IMR-90 (cell line): ENCODE data around the gene NIPAL1. TPM values are rescaled to one million over a fixed set of nuclear protein-coding genes. Genes with fewer than 3 reads are reported as not detected.

Experiments used
- ATAC-seq: fragments of 200-7000 bp; cut with Tn5 transposase; 2 replicates; pipeline ENCODE4 v1.9.1; 2020; ENCODE audit warnings: low read depth, mild to moderate bottlenecking, moderate library complexity
- BruUV-seq: library from RNA; stranded (reverse); fragments of 400-500 nt; replicated peaks from 2 replicates; lab custom pipeline; 2021; lab: Mats Ljungman, UMichigan
- CTCF ChIA-PET: fragments of 300-600 bp; formaldehyde crosslinking; extraction: SDS; loops from one replicate; lab custom pipeline; 2021; ENCODE audit warnings: antibody characterized with exemption; lab: Yijun Ruan, JAX
- POLR2A ChIA-PET: fragments of 300-600 bp; sonication (Branson Sonifier 250); formaldehyde crosslinking; loops from one replicate; lab custom pipeline; 2022; ENCODE audit warnings: antibody characterized with exemption; ENCODE audit not compliant: unreplicated experiment; lab: Charles Lee
- DNase-seq: peaks from one replicate; pipeline ENCODE4 v3.0.0; 2013
- H2AFZ ChIP-seq: replicated peaks from 2 replicates; pipeline ENCODE3; 2013; ENCODE audit warnings: low read length, mild to moderate bottlenecking; ENCODE audit not compliant: poor library complexity
- H2AK5ac ChIP-seq: 2 replicates; pipeline ENCODE4 v1.6.1; 2013; ENCODE audit warnings: low read depth, low read length, inconsistent platforms
- H2AK9ac ChIP-seq: replicated peaks from 2 replicates; pipeline ENCODE3; 2013; ENCODE audit warnings: mild to moderate bottlenecking, low read depth, low read length, moderate library complexity; ENCODE audit not compliant: poor library complexity
- H2BK120ac ChIP-seq: 2 replicates; pipeline ENCODE4 v1.6.1; 2013; ENCODE audit warnings: low read depth, low read length, inconsistent platforms
- H2BK15ac ChIP-seq: 3 replicates; pipeline ENCODE4 v1.6.1; 2013; ENCODE audit warnings: low read depth, low read length, inconsistent platforms
- H2BK20ac ChIP-seq: 2 replicates; pipeline ENCODE4 v1.6.1; 2013; ENCODE audit warnings: low read depth, mild to moderate bottlenecking, inconsistent platforms, low read length, moderate library complexity
- H2BK5ac ChIP-seq: 2 replicates; pipeline ENCODE4 v1.6.1; 2013; ENCODE audit warnings: mild to moderate bottlenecking, low read depth, low read length, inconsistent platforms; ENCODE audit not compliant: poor library complexity, severe bottlenecking
- H3K14ac ChIP-seq: replicated peaks from 2 replicates; pipeline ENCODE4 v1.6.1; 2013; ENCODE audit warnings: low read depth, low read length, inconsistent platforms
- H3K18ac ChIP-seq: 2 replicates; pipeline ENCODE4 v1.6.1; 2013; ENCODE audit warnings: low read depth, low read length, control low read depth
- H3K23ac ChIP-seq: 2 replicates; pipeline ENCODE4 v1.6.1; 2013; ENCODE audit warnings: low read depth, low read length, inconsistent platforms
- H3K27ac ChIP-seq: 2 replicates; pipeline ENCODE4 v1.5.1; 2013; ENCODE audit warnings: mild to moderate bottlenecking, control low read depth, low read length; ENCODE audit not compliant: insufficient read depth
- H3K27me3 ChIP-seq: 2 replicates; pipeline ENCODE4 v1.6.1; 2013; ENCODE audit warnings: low read length; ENCODE audit not compliant: control insufficient read depth, insufficient read depth
- H3K36me3 ChIP-seq: 2 replicates; pipeline ENCODE4 v1.6.1; 2013; ENCODE audit warnings: low read length, mixed read lengths; ENCODE audit not compliant: control insufficient read depth, insufficient read depth
- H3K4ac ChIP-seq: 2 replicates; pipeline ENCODE4 v1.6.1; 2013; ENCODE audit warnings: low read depth, low read length, inconsistent platforms
- H3K4me1 ChIP-seq: 2 replicates; pipeline ENCODE4 v1.6.1; 2013; ENCODE audit warnings: low read length, mixed read lengths; ENCODE audit not compliant: control insufficient read depth, insufficient read depth
- H3K4me2 ChIP-seq: 2 replicates; pipeline ENCODE4 v1.6.1; 2013; ENCODE audit warnings: low read depth, mild to moderate bottlenecking, control low read depth, low read length, moderate library complexity
- H3K4me3 ChIP-seq: 2 replicates; pipeline ENCODE4 v1.5.1; 2013; ENCODE audit warnings: low read depth, mild to moderate bottlenecking, control low read depth, low read length, moderate library complexity; ENCODE audit not compliant: insufficient read depth
- H3K56ac ChIP-seq: 2 replicates; pipeline ENCODE4 v1.6.1; 2013; ENCODE audit warnings: low read length, inconsistent platforms; ENCODE audit not compliant: insufficient read depth; ENCODE audit errors: extremely low read depth
- H3K79me1 ChIP-seq, 2 experiments: 2 replicates each; pipeline ENCODE4 v1.6.1; 2013; ENCODE audit warnings: low read length in 2 of 2, inconsistent platforms in 1 of 2, low read depth in 1 of 2
- H3K9ac ChIP-seq: 2 replicates; pipeline ENCODE4 v1.6.1; 2013; ENCODE audit warnings: low read depth, low read length, control low read depth
- H3K9me1 ChIP-seq: 2 replicates; pipeline ENCODE4 v1.6.1; 2013; ENCODE audit warnings: low read length, inconsistent platforms; ENCODE audit not compliant: insufficient read depth
- H3K9me3 ChIP-seq: 2 replicates; pipeline ENCODE4 v1.6.1; 2013; ENCODE audit warnings: low read length; ENCODE audit not compliant: control insufficient read depth, insufficient read depth
- H4K20me1 ChIP-seq: 2 replicates; pipeline ENCODE4 v1.6.1; 2013; ENCODE audit warnings: low read length, inconsistent platforms; ENCODE audit not compliant: insufficient read depth
- H4K5ac ChIP-seq: 2 replicates; pipeline ENCODE4 v1.6.1; 2013; ENCODE audit warnings: mild to moderate bottlenecking, low read depth, low read length, control low read depth
- H4K8ac ChIP-seq, 2 experiments: 2 replicates each; pipeline ENCODE4 v1.6.1; 2013; ENCODE audit warnings: low read depth in 2 of 2, low read length in 2 of 2, control low read depth in 1 of 2, inconsistent platforms in 1 of 2
- H4K91ac ChIP-seq: 2 replicates; pipeline ENCODE4 v1.6.1; 2013; ENCODE audit warnings: low read depth, low read length, inconsistent platforms; ENCODE audit not compliant: insufficient read depth
- BHLHE40 ChIP-seq: fragments of 150-350 bp; IDR thresholded peaks from 2 replicates; pipeline ENCODE4 v1.6.1; 2016; ENCODE audit warnings: mild to moderate bottlenecking, low read depth, low read length
- CEBPB ChIP-seq: IDR thresholded peaks from 2 replicates; pipeline ENCODE4 v1.6.1; 2012; ENCODE audit warnings: low read depth, low read length, improper control_type of control experiment
- CHD1 ChIP-seq: IDR thresholded peaks from 2 replicates; pipeline ENCODE4 v1.6.1; 2012; ENCODE audit warnings: low read depth, low read length, improper control_type of control experiment
- CTCF ChIP-seq: conservative IDR thresholded peaks from 2 replicates; pipeline ENCODE4 v1.5.1; 2012; ENCODE audit warnings: mild to moderate bottlenecking, low read depth, low read length, improper control_type of control experiment
- ELK1 ChIP-seq: fragments of 150-350 bp; IDR thresholded peaks from 2 replicates; pipeline ENCODE4 v1.6.1; 2016; ENCODE audit warnings: low read depth, mild to moderate bottlenecking, low read length, moderate library complexity, borderline replicate concordance
- FOS ChIP-seq: fragments of 150-350 bp; IDR thresholded peaks from 2 replicates; pipeline ENCODE4 v1.6.1; 2016; ENCODE audit warnings: low read depth, low read length
- MAFK ChIP-seq: IDR thresholded peaks from 2 replicates; pipeline ENCODE4 v1.6.1; 2012; ENCODE audit warnings: low read depth, low read length, improper control_type of control experiment
- MAZ ChIP-seq: IDR thresholded peaks from 2 replicates; pipeline ENCODE4 v1.6.1; 2012; ENCODE audit warnings: low read depth, mild to moderate bottlenecking, low read length, improper control_type of control experiment, moderate library complexity, borderline replicate concordance
- MXI1 ChIP-seq: IDR thresholded peaks from 2 replicates; pipeline ENCODE4 v1.6.1; 2012; ENCODE audit warnings: low read depth, mild to moderate bottlenecking, low read length, moderate library complexity, borderline replicate concordance
- NFE2L2 ChIP-seq: fragments of 150-350 bp; IDR thresholded peaks from 2 replicates; pipeline ENCODE4 v1.6.1; 2016; ENCODE audit warnings: low read depth, mild to moderate bottlenecking, low read length
- POLR2A ChIP-seq: IDR thresholded peaks from 2 replicates; pipeline ENCODE4 v1.6.1; 2012; ENCODE audit warnings: mild to moderate bottlenecking, low read depth, low read length
- RAD21 ChIP-seq: IDR thresholded peaks from 2 replicates; pipeline ENCODE4 v1.6.1; 2012; ENCODE audit warnings: low read length, improper control_type of control experiment
- RCOR1 ChIP-seq: IDR thresholded peaks from 2 replicates; pipeline ENCODE4 v1.6.1; 2012; ENCODE audit warnings: mild to moderate bottlenecking, low read length, improper control_type of control experiment; ENCODE audit not compliant: insufficient replicate concordance
- RFX5 ChIP-seq: IDR thresholded peaks from 2 replicates; pipeline ENCODE4 v1.8.0; 2012; ENCODE audit warnings: low read depth, mild to moderate bottlenecking, low read length, moderate library complexity
- SMC3 ChIP-seq: fragments of 150-350 bp; IDR thresholded peaks from 2 replicates; pipeline ENCODE4 v1.6.1; 2016; ENCODE audit warnings: low read depth, mild to moderate bottlenecking, antibody characterized with exemption, low read length, moderate library complexity
- USF2 ChIP-seq: fragments of 150-350 bp; IDR thresholded peaks from 2 replicates; pipeline ENCODE4 v1.6.1; 2017; ENCODE audit warnings: mild to moderate bottlenecking, antibody characterized with exemption, low read length, low read depth
- WGBS, 2 experiments: methylation state at CpG; one replicate each; pipeline versions ENCODE4 v1.1.5 to v1.1.7; 2013; ENCODE audit warnings: missing lambda C conversion rate in 2 of 2; ENCODE audit not compliant: insufficient read length in 1 of 2; ENCODE audit errors: extremely low coverage in 2 of 2; 5-methylcytosine and 5-hydroxymethylcytosine counted together
- dilution Hi-C: fragments of 300-500 bp; cut with HindIII; formaldehyde crosslinking; loops from one replicate; pipeline ENCODE4 v1.14.3; 2018; ENCODE audit warnings: low sequenced_read_pairs; ENCODE audit not compliant: unreplicated experiment
- in situ Hi-C: fragments of 300-500 bp; cut with MboI; formaldehyde crosslinking; loops from 3 replicates; pipeline ENCODE4 v1.14.3; 2019; ENCODE audit warnings: low sequenced_read_pairs, inconsistent platforms, mixed read lengths
- intact Hi-C: fragments of 100-400 bp; cut with micrococcal nuclease; formaldehyde crosslinking; loops from 2 replicates; pipeline ENCODE4 v1.10.0; 2022
- polyA plus RNA-seq, 3 experiments: library from polyadenylated mRNA; depleted of rRNA; stranded (reverse); fragments of >200 nt; gene quantifications; 2 replicates each; pipeline ENCODE4 v1.2.3, GENCODE V29; 2012; ENCODE audit warnings: low replicate concordance in 1 of 3
- total RNA-seq: library from RNA; depleted of rRNA; stranded (reverse); fragments of >200 nt; gene quantifications from 2 replicates; pipeline ENCODE4 v1.2.3, GENCODE V29; 2012

The NIPAL1 gene
- total and polyA plus RNA-seq, 2 of the 4 experiments (the other 2 are of a cell fraction), result 0.89 to 1.1 TPM

GRCh38 chr4:48031802-48032525, 15.4 kb downstream of the NIPAL1 start:
- H2BK120ac ChIP-seq, result no peak overlapping the region
- H3K36me3 ChIP-seq, result no peaks in the 10 kb centered on the region
- peak; percentile 29 for DNase-seq
- H3K9ac ChIP-seq, result no peak overlapping the region
- no peaks in the 10 kb centered on the region for H3K4me1 ChIP-seq
- H2AK5ac ChIP-seq, result no peak overlapping the region
- no peak overlapping the region for H2BK20ac ChIP-seq
- H3K23ac ChIP-seq, result no peak overlapping the region
- H2AFZ ChIP-seq, result no peak overlapping the region
- H4K20me1 ChIP-seq, result no peaks in the 10 kb centered on the region
- H3K79me1 ChIP-seq, result no peaks in the 10 kb centered on the region
- H3K9me3 ChIP-seq, result no peaks in the 10 kb centered on the region
- H3K4me3 ChIP-seq, result no peak overlapping the region
- no peak overlapping the region for H3K4ac ChIP-seq
- H2BK15ac ChIP-seq, result no peak overlapping the region
- WGBS, 2 experiments, result 60% methylated on average over 1 of the region's 12 CpGs; no CpG with 5 or more reads in 1 of the 2 experiments
- no peak overlapping the region for H2AK9ac ChIP-seq
- no peaks in the 10 kb centered on the region for H3K9me1 ChIP-seq
- intact Hi-C loops (no loop called here), dilution Hi-C loops (no loop called here), in situ Hi-C loops (no loop called here)
- CTCF ChIA-PET, result interaction anchor here (1.6 kb wide), 1 partner anchor 55 kb away, joined by 6 read pairs; no protein-coding TSS in a partner anchor
- no peak overlapping the region for H4K91ac ChIP-seq
- H3K27ac ChIP-seq, result no peak overlapping the region
- no peak overlapping the region for H4K8ac ChIP-seq
- H3K18ac ChIP-seq, result no peak overlapping the region
- BruUV-seq, result no TSS peak
- H3K4me2 ChIP-seq, result no peak overlapping the region
- H4K5ac ChIP-seq, result no peak overlapping the region
- H3K14ac ChIP-seq, result no peak overlapping the region
- no peak overlapping the region for H3K56ac ChIP-seq
- POLR2A ChIA-PET, result no interaction called here
- no peak overlapping the region for H2BK5ac ChIP-seq
- no peak for TF ChIP-seq CEBPB
- TF ChIP-seq FOS, result no peak
- TF ChIP-seq MAZ, result no peak
- no peak for TF ChIP-seq RFX5
- TF ChIP-seq MAFK, result no peak
- no peak for TF ChIP-seq POLR2A
- TF ChIP-seq SMC3, result no peak
- no peak for TF ChIP-seq BHLHE40
- no peak for TF ChIP-seq MXI1
- TF ChIP-seq CTCF, result no peak
- TF ChIP-seq USF2, result no peak
- TF ChIP-seq RCOR1, result no peak
- no peak for TF ChIP-seq ELK1
- TF ChIP-seq NFE2L2, result no peak
- TF ChIP-seq RAD21, result no peak
- no peak for TF ChIP-seq CHD1
- no peaks in the 10 kb centered on the region for H3K27me3 ChIP-seq
- no peak for ATAC-seq
